BLaER1 treated with 17β-estradiol and CSF1 and Interleukin-3, amounts not matched to agents 10 nM and 100 nM (cell line): Measurements from ENCODE around the gene NEDD4L.

ENCODE experiments used
- H3K27ac ChIP-seq, 11 experiments: shearing (Covaris generic); formaldehyde crosslinking; 2 replicates each; pipeline ENCODE4 v1.8.1; 2022
- H3K27me3 ChIP-seq, 11 experiments: shearing (Covaris generic); formaldehyde crosslinking; 2 replicates each; pipeline ENCODE4 v1.8.1; 2022
- H3K36me3 ChIP-seq, 11 experiments: shearing (Covaris generic); formaldehyde crosslinking; 2 replicates each; pipeline ENCODE4 v1.8.1; 2022
- H3K4me1 ChIP-seq, 10 experiments: shearing (Covaris generic); formaldehyde crosslinking; 2 replicates each; pipeline ENCODE4 v1.8.1; 2022
- H3K4me2 ChIP-seq, 11 experiments: shearing (Covaris generic); formaldehyde crosslinking; 2 replicates each; pipeline ENCODE4 v1.8.1; 2022
- H3K4me3 ChIP-seq, 10 experiments: shearing (Covaris generic); formaldehyde crosslinking; 2 replicates each; pipeline ENCODE4 v1.8.1; 2022
- H3K9ac ChIP-seq, 11 experiments: shearing (Covaris generic); formaldehyde crosslinking; 2 replicates each; pipeline ENCODE4 v1.8.1; 2022
- H3K9me3 ChIP-seq, 11 experiments: shearing (Covaris generic); formaldehyde crosslinking; replicated peaks in 1 of 11; 2 replicates each; pipeline ENCODE4 v1.8.1; 2022
- H4K20me1 ChIP-seq, 11 experiments: shearing (Covaris generic); formaldehyde crosslinking; 2 replicates each; pipeline ENCODE4 v1.8.1; 2022
- Cebpa-rat ChIP-seq, 11 experiments: shearing (Covaris generic); IDR thresholded peaks; 2 replicates each; pipeline ENCODE4 v1.8.1; 2022

NEDD4L gene

GRCh38 chr18:58150772-58151171 is 106.7 kb downstream of the NEDD4L start:
- no peaks in the 10 kb centered on the region for H3K36me3 ChIP-seq
- H3K9ac ChIP-seq, result no peak overlapping the region
- 0 out of 22 replicates have a peak, but pooled peaks cover 0 to 3% (median 0%) of the 10 kb centered on the region in 11 experiments for H3K9me3 ChIP-seq
- no peak overlapping the region for H3K4me3 ChIP-seq
- peaks cover 0 to 23% (median 18%) of the 10 kb centered on the region in 10 experiments; a peak in 17 of 20 replicates for H3K4me1 ChIP-seq
- peaks cover 0 to 100% (median 4%) of the 10 kb centered on the region in 11 experiments; a peak in 10 of 22 replicates for H4K20me1 ChIP-seq
- no peak for TF ChIP-seq Cebpa-rat (IDR thresholded peaks at IDR 0.05)
- H3K4me2 ChIP-seq, result no peak overlapping the region
- no peak overlapping the region for H3K27ac ChIP-seq
- H3K27me3 ChIP-seq, result no peaks in the 10 kb centered on the region

- Histone ChIP-seq H3K4me2 (no peak overlapping the region), H3K9ac (no peak overlapping the region), H3K4me1 (peaks cover 0 to 23% (median 18%) of the 10 kb centered on the region in 10 experiments; a peak in 17 of 20 replicates), H3K36me3 (no peaks in the 10 kb centered on the region), H3K9me3 (0 out of 22 replicates have a peak, but pooled peaks cover 0 to 3% (median 0%) of the 10 kb centered on the region in 11 experiments), H3K27ac (no peak overlapping the region), H4K20me1 (peaks cover 0 to 100% (median 4%) of the 10 kb centered on the region in 11 experiments; a peak in 9 of 22 replicates), H3K27me3 (no peaks in the 10 kb centered on the region), H3K4me3 (no peak overlapping the region)
- TF ChIP-seq Cebpa-rat (IDR thresholded peaks at IDR 0.05), result no peak
Observed at GRCh38 chr18:58152216-58152615, 108.2 kb downstream of the NEDD4L start.

- Histone ChIP-seq H3K4me1 (peaks cover 0 to 19% (median 17%) of the 10 kb centered on the region in 10 experiments; a peak in 17 of 20 replicates), H4K20me1 (peaks cover 0 to 100% (median 4%) of the 10 kb centered on the region in 11 experiments; a peak in 9 of 22 replicates), H3K36me3 (no peaks in the 10 kb centered on the region), H3K4me3 (no peak overlapping the region), H3K9ac (no peak overlapping the region), H3K4me2 (no peak overlapping the region), H3K27ac (no peak overlapping the region), H3K27me3 (no peaks in the 10 kb centered on the region), H3K9me3 (0 out of 22 replicates have a peak, but pooled peaks cover 0 to 3% (median 0%) of the 10 kb centered on the region in 11 experiments)
- TF ChIP-seq Cebpa-rat (IDR thresholded peaks at IDR 0.05), result no peak
Observed at GRCh38 chr18:58152891-58153290, 108.9 kb downstream of the NEDD4L start.

- Histone ChIP-seq H3K4me1 (no peaks in the 10 kb centered on the region), H3K4me3 (no peak overlapping the region), H3K9me3 (0 out of 22 replicates have a peak, but pooled peaks cover 0 to 3% (median 0%) of the 10 kb centered on the region in 11 experiments), H3K27ac (no peak overlapping the region), H4K20me1 (peaks cover 0 to 97% (median 4%) of the 10 kb centered on the region in 11 experiments; a peak in 9 of 22 replicates), H3K4me2 (no peak overlapping the region), H3K9ac (no peak overlapping the region), H3K27me3 (no peaks in the 10 kb centered on the region), H3K36me3 (no peaks in the 10 kb centered on the region)
- no peak for TF ChIP-seq Cebpa-rat (IDR thresholded peaks at IDR 0.05)
Observed at GRCh38 chr18:58156516-58156915, 112.5 kb downstream of the NEDD4L start.

GRCh38 chr18:58157237-58157636 is 113.2 kb downstream of the NEDD4L start:
- Histone ChIP-seq H3K9ac (no peak overlapping the region), H3K4me3 (no peak overlapping the region), H3K27me3 (no peaks in the 10 kb centered on the region), H3K36me3 (peaks cover 0 to 2% (median 0%) of the 10 kb centered on the region in 11 experiments; a peak in 1 of 22 replicates), H3K4me2 (no peak overlapping the region), H3K27ac (no peak overlapping the region), H3K9me3 (0 out of 22 replicates have a peak, but pooled peaks cover 0 to 3% (median 0%) of the 10 kb centered on the region in 11 experiments), H4K20me1 (peaks cover 0 to 97% (median 4%) of the 10 kb centered on the region in 11 experiments; a peak in 9 of 22 replicates), H3K4me1 (no peaks in the 10 kb centered on the region)
- TF ChIP-seq Cebpa-rat (IDR thresholded peaks at IDR 0.05), result no peak

GRCh38 chr18:58158008-58158407 is 114.0 kb downstream of the NEDD4L start:
- no peaks in the 10 kb centered on the region for H3K27me3 ChIP-seq
- H3K9ac ChIP-seq, result no peak overlapping the region
- no peaks in the 10 kb centered on the region for H3K9me3 ChIP-seq
- H3K4me3 ChIP-seq, result no peak overlapping the region
- H3K27ac ChIP-seq, result no peak overlapping the region
- peaks cover 0 to 5% (median 0%) of the 10 kb centered on the region in 11 experiments; a peak in 1 of 22 replicates for H3K36me3 ChIP-seq
- TF ChIP-seq Cebpa-rat (IDR thresholded peaks at IDR 0.05), result no peak
- H3K4me2 ChIP-seq, result no peak overlapping the region
- H3K4me1 ChIP-seq, result no peaks in the 10 kb centered on the region
- H4K20me1 ChIP-seq, result peaks cover 0 to 95% (median 4%) of the 10 kb centered on the region in 11 experiments; a peak in 9 of 22 replicates

GRCh38 chr18:58158459-58158858 is 114.4 kb downstream of the NEDD4L start:
- Histone ChIP-seq H3K4me1 (no peaks in the 10 kb centered on the region), H3K9ac (no peak overlapping the region), H3K27ac (no peak overlapping the region), H3K27me3 (no peaks in the 10 kb centered on the region), H4K20me1 (peaks cover 0 to 95% (median 4%) of the 10 kb centered on the region in 11 experiments; a peak in 9 of 22 replicates), H3K4me2 (no peak overlapping the region), H3K9me3 (no peaks in the 10 kb centered on the region), H3K4me3 (no peak overlapping the region), H3K36me3 (peaks cover 0 to 5% (median 0%) of the 10 kb centered on the region in 11 experiments; a peak in 1 of 22 replicates)
- TF ChIP-seq Cebpa-rat (IDR thresholded peaks at IDR 0.05), result no peak

GRCh38 chr18:58161659-58162058 is 117.6 kb downstream of the NEDD4L start:
- no peak overlapping the region for H3K9ac ChIP-seq
- no peaks in the 10 kb centered on the region for H3K27me3 ChIP-seq
- H3K4me3 ChIP-seq, result no peak overlapping the region
- H3K4me2 ChIP-seq, result no peak overlapping the region
- no peak overlapping the region for H3K27ac ChIP-seq
- H3K4me1 ChIP-seq, result no peaks in the 10 kb centered on the region
- H3K36me3 ChIP-seq, result peaks cover 0 to 14% (median 0%) of the 10 kb centered on the region in 11 experiments; a peak in 3 of 22 replicates
- no peak for TF ChIP-seq Cebpa-rat (IDR thresholded peaks at IDR 0.05)
- peaks cover 0 to 81% (median 5%) of the 10 kb centered on the region in 11 experiments; a peak in 7 of 22 replicates for H4K20me1 ChIP-seq
- H3K9me3 ChIP-seq, result no peaks in the 10 kb centered on the region

GRCh38 chr18:58162127-58162526 is 118.1 kb downstream of the NEDD4L start:
- H4K20me1 ChIP-seq, result peaks cover 0 to 76% (median 5%) of the 10 kb centered on the region in 11 experiments; a peak in 5 of 22 replicates
- TF ChIP-seq Cebpa-rat (IDR thresholded peaks at IDR 0.05), result no peak
- peaks cover 0 to 14% (median 2%) of the 10 kb centered on the region in 11 experiments; a peak in 5 of 22 replicates for H3K36me3 ChIP-seq
- no peak overlapping the region for H3K27ac ChIP-seq
- no peaks in the 10 kb centered on the region for H3K27me3 ChIP-seq
- no peaks in the 10 kb centered on the region for H3K9me3 ChIP-seq
- no peak overlapping the region for H3K4me2 ChIP-seq
- H3K9ac ChIP-seq, result no peak overlapping the region
- H3K4me3 ChIP-seq, result no peak overlapping the region
- H3K4me1 ChIP-seq, result no peaks in the 10 kb centered on the region
